Measurements from ENCODE around the gene A3GALT2.

Gene A3GALT2

GRCh38 chr1:33270379-33270778, 50.5 kb downstream of the A3GALT2 start:
- DNase-seq = no peak

DNA sequence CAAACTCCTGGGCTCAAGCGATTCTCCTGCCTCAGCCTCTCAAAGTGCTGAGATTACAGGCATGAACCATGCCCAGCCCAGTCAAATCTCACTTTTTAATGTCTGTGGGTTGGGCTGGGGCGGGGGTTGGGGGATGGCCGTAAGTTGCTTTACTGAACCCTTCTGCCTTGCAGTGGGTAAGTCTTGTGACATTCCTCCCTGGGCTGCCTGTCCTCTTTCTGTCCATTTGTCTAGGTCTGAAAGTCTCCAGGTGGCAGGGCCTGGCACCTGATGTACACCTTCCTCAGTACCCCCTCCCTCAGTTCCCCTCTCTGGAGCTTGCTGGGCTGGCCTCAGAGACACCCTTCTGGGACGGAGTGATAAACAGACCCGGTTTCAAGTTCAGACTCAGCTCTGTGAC, 51.3 kb downstream of the A3GALT2 start:
- no peak for DNase-seq

GRCh38 chr1:33268927-33269610, 51.8 kb downstream of the A3GALT2 start:
- no peak for DNase-seq

GRCh38 chr1:33268457-33268856, 52.4 kb downstream of the A3GALT2 start:
- no peak for DNase-seq

DNA sequence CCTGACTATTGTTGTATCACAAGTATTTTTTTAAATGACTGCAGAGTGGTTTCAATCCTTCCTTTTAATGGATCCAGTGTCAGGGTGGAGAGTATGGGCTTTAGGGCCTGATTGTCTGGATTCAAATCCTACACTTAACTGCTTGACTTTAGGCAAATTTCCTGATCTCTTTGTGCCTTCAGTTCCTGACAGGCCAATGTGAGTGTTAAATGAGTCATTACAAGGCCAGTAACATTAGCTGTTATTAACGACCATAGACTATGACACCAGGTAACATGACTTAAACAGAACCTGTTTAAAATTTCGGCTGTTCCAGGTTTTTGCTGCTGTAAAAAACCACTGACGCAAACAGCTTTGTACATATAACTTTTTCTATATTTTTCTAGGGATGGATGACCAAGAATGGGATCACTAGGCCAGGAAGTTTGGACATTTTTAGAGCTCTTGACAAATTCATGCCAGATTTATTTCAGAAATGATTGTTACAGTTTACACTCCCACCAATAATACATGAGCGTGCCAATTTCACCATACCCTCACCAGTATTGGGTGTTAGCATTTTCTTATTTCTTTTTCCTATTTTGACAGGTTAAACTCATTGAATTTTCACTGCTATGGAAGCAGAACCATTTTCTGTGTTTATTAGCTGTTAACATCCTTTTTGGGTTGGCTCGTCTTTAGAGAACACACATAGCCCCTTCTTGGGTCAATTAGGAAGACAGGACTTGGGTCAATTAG, 53.3 kb downstream of the A3GALT2 start:
- DNase-seq = no peak

GRCh38 chr1:33266766-33267165, 54.1 kb downstream of the A3GALT2 start:
- no peak for DNase-seq

- no peak for DNase-seq
Measured at GRCh38 chr1:33265780-33266605, 54.9 kb downstream of the A3GALT2 start.

DNA sequence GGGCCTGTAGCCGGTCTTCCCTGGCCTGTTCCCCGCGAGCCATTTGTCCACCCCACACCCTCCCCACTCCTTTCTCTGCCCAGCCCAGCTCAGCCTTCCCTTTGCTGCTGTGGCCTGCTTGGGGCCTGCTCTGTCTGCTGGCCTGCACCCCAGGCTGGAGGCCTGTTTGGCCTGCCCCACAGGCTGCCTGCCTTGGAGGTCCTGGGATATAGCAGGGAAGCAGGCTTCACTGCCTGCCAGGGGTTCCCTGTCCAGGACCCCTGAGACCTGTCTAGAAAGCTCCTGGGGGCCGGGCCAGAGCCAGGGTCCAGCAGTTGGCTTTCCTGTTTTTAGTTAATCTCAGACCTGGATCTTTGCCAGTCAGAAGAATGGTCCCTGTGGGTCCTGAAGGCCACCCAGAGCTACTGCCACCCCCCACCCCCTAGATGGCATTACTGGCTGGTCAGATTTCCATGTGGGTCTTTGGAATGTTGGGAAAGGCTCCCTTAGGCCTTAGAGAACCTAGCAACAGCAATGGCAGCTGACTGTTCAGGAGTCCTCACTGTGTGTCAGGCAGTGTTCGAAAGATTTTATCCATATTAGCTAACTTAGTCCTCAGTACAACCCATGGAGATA, 56.9 kb downstream of the A3GALT2 start:
- DNase-seq = no peak

- no peak for DNase-seq
Measured at GRCh38 chr1:33261344-33261743, 59.6 kb downstream of the A3GALT2 start.

DNA sequence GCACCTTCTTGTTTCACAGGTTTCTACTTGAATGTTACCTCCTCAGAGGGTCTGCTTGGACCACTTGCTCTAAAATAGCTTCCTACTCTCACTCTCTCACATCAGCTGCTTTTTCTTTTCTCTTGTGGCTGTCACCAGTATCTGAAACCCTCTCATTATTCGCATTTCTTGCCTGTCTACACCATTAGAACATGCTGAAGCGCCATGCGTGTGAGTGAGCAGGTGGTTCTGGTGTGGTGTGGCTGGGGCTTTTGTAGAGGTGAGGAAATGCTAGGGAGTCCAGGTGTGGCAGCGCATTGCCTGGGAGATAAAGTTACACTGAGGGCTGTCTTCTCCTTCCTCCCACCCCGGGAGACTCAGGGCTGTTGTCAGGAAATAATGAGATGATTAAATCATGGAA, 60.5 kb downstream of the A3GALT2 start:
- DNase-seq = no peak

DNA sequence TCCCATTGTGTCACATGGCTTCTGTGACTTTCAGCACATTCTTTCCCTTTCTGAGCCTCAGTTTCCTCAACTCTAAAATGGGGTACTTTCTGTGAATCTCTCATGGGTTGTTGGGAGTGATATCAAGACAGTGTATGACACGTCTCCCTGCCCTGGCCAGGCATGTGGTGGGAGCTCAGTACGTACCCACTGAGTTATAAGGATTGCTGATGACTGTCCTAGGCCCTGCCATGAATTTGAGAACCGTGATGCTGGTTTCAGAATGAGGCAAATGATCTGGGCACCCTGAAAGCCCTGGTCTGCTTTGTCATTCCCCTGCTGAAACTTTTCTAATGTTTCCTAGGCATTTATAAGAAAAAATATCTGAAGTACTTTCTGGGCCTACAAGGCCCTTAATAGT, 61.0 kb downstream of the A3GALT2 start:
- DNase-seq = no peak

DNA sequence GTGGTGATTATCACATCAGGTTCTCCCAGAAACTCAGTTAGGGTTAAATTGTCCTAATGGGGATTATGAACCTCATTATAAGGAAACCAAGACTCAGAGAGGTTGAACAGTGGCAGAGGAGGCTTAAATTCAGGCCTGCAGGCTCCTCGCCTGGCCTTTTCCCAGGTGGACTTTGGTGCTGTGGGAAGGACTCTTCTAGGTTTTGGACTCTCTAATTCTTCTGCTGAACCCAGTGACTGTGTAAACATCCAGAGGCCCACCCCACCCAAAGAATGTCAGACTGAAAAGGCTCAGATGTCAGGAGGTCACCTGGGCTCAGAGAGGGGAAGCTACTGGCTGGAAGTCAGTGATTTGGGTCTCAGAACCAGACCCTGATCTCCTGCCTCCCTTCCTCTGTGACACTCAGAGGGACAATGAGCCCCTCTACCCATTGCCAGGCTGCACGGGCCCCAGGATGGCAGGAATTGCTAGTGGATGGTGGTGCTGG, 62.1 kb downstream of the A3GALT2 start:
- no peak for DNase-seq

GRCh38 chr1:33257772-33258712, 62.9 kb downstream of the A3GALT2 start:
- DNase-seq = no peak

GRCh38 chr1:33257207-33257771, 63.6 kb downstream of the A3GALT2 start:
- DNase-seq = no peak
